Thyroid gland (tissue), 4 donors: ENCODE measurements around the gene SLC2A5. TPM values are rescaled to one million over a fixed set of nuclear protein-coding genes. Genes with fewer than 3 reads are reported as not detected.

ENCODE experiments used
- DNase-seq, 2 donors: peaks; one replicate each; pipeline ENCODE4 v3.0.0-alpha.2; 2019
- H3K27ac ChIP-seq, 3 donors: fragments of 200-600 bp; sonication (generic); 1 replicate in 2 of 3; 2 replicates in 1 of 3; pipeline ENCODE4 v1.5.1; 2016 to 2019; ENCODE audit warnings: mild to moderate bottlenecking in 1 of 3, moderate library complexity in 1 of 3
- H3K27me3 ChIP-seq: fragments of 200-600 bp; sonication (generic); one replicate; pipeline ENCODE4 v1.5.1; 2019
- H3K36me3 ChIP-seq, 2 donors: fragments of 200-600 bp; sonication (generic); one replicate each; pipeline ENCODE4 v1.5.1; 2016 to 2019
- H3K4me1 ChIP-seq, 2 donors: fragments of 200-600 bp; sonication (generic); one replicate each; pipeline ENCODE4 v1.5.1; 2017 to 2019
- H3K4me3 ChIP-seq, 3 donors: fragments of 200-600 bp; sonication (generic); replicated peaks in 1 of 3; 1 replicate in 2 of 3; 2 replicates in 1 of 3; pipeline ENCODE4 v1.5.1; 2016; ENCODE audit warnings: mild to moderate bottlenecking in 1 of 3
- H3K9me3 ChIP-seq: fragments of 200-600 bp; sonication (generic); one replicate; pipeline ENCODE4 v1.5.1; 2017
- CTCF ChIP-seq, 6 experiments: fragments of 200-600 bp in 3 of 6; fragments of 450-650 bp in 3 of 6; sonication (generic) in 3 of 6; IDR thresholded peaks; one replicate each; pipeline ENCODE4 v1.5.1; 2016 to 2019; ENCODE audit warnings: antibody characterized with exemption in 6 of 6, mild to moderate bottlenecking in 2 of 6, inconsistent platforms in 1 of 6, moderate library complexity in 1 of 6
- POLR2A ChIP-seq, 2 donors: fragments of 450-650 bp; IDR thresholded peaks; one replicate each; pipeline ENCODE4 v1.6.1; 2017; ENCODE audit warnings: antibody characterized with exemption in 2 of 2, mild to moderate bottlenecking in 2 of 2, moderate library complexity in 1 of 2
- WGBS, 2 donors: methylation state at CpG; one replicate each; pipeline ENCODE4 v1.1.5; 2017; 5-methylcytosine and 5-hydroxymethylcytosine counted together
- intact Hi-C: fragments of 100-400 bp; cut with DNase I; formaldehyde crosslinking; loops from one replicate; pipeline ENCODE4 v1.15.1; 2023
- total RNA-seq, 4 donors: library from RNA; depleted of rRNA; stranded (reverse); fragments of >200 nt; gene quantifications; one replicate each; pipeline ENCODE4 v1.2.3, GENCODE V29; 2016

The SLC2A5 gene
- total RNA-seq, 4 donors from 2014 or later: 0.73 to 1.1 (median 0.88) TPM

- TF ChIP-seq POLR2A (IDR thresholded peaks at IDR 0.05) (no peak), CTCF (IDR thresholded peaks at IDR 0.05) (no peak)
- Histone ChIP-seq H3K27me3 (no peaks in the 10 kb centered on the region), H3K4me3 (no peak overlapping the region), H3K36me3 (no peaks in the 10 kb centered on the region), H3K9me3 (no peaks in the 10 kb centered on the region), H3K27ac (no peak overlapping the region), H3K4me1 (no peaks in the 10 kb centered on the region)
- DNase-seq: no peak
- intact Hi-C loops: no loop called here
- WGBS, 2 donors: 92 to 96% methylated on average over 6 of the region's 6 CpGs
These were observed 28.8 kb downstream of the SLC2A5 start for GRCh38 chr1:9040659-9041030.

- WGBS, 2 donors: 81 to 89% methylated on average over 17 to 49 of the region's 55 CpGs
- H3K27me3 ChIP-seq: no peaks in the 10 kb centered on the region
- intact Hi-C loops: no loop called here
- H3K9me3 ChIP-seq: no peaks in the 10 kb centered on the region
- H3K4me3 ChIP-seq: no peak overlapping the region
- H3K4me1 ChIP-seq: no peaks in the 10 kb centered on the region
- TF ChIP-seq CTCF (IDR thresholded peaks at IDR 0.05) (no peak), POLR2A (IDR thresholded peaks at IDR 0.05) (no peak)
- DNase-seq: no peak
- H3K27ac ChIP-seq: no peak overlapping the region
- H3K36me3 ChIP-seq: no peaks in the 10 kb centered on the region
These were observed 29.4 kb downstream of the SLC2A5 start for GRCh38 chr1:9039761-9040658.

GRCh38 chr1:9038881-9039760, 30.3 kb downstream of the SLC2A5 start:
- no peak for TF ChIP-seq CTCF (IDR thresholded peaks at IDR 0.05)
- Histone ChIP-seq H3K9me3 (no peaks in the 10 kb centered on the region), H3K36me3 (no peaks in the 10 kb centered on the region), H3K27me3 (no peaks in the 10 kb centered on the region), H3K27ac (no peak overlapping the region), H3K4me3 (no peak overlapping the region), H3K4me1 (no peaks in the 10 kb centered on the region)
- intact Hi-C loops: no loop called here
- 82 to 83% methylated on average over 4 to 32 of the region's 62 CpGs for whole genome bisulfite sequencing, 2 donors
- DNase-seq: no peak

- intact Hi-C loops: no loop called here
- no peaks in the 10 kb centered on the region for H3K36me3 ChIP-seq
- 74 to 90% methylated on average over 8 of the region's 8 CpGs for WGBS, 2 donors
- TF ChIP-seq CTCF (IDR thresholded peaks at IDR 0.05) (no peak), POLR2A (IDR thresholded peaks at IDR 0.05) (no peak)
- DNase-seq: no peak
- no peaks in the 10 kb centered on the region for H3K27me3 ChIP-seq
- H3K27ac ChIP-seq: no peak overlapping the region
- H3K4me1 ChIP-seq: no peaks in the 10 kb centered on the region
- H3K4me3 ChIP-seq: no peak overlapping the region
- no peaks in the 10 kb centered on the region for H3K9me3 ChIP-seq
These were observed 31.1 kb downstream of the SLC2A5 start for GRCh38 chr1:9038338-9038650.
